Stomach (tissue), 4 donors: ENCODE measurements around the gene STK33.

ENCODE experiments used
- CTCF ChIP-seq, 7 experiments: fragments of 450-650 bp in 4 of 7; fragments of 200-600 bp in 3 of 7; sonication (generic) in 3 of 7; IDR thresholded peaks; one replicate each; pipeline ENCODE4 v1.5.1; 2016 to 2019; ENCODE audit warnings: antibody characterized with exemption in 7 of 7, control low read depth in 2 of 7, mild to moderate bottlenecking in 1 of 7
- POLR2A ChIP-seq, 4 donors: fragments of 450-650 bp; IDR thresholded peaks; one replicate each; pipeline ENCODE4 v1.6.1; 2016; ENCODE audit warnings: antibody characterized with exemption in 4 of 4, control low read depth in 2 of 4, mild to moderate bottlenecking in 1 of 4, moderate library complexity in 1 of 4

- TF ChIP-seq CTCF (IDR thresholded peaks at IDR 0.05) = no peak
- TF ChIP-seq POLR2A (IDR thresholded peaks at IDR 0.05) = no peak
Measured at GRCh38 chr11:8567602-8568198, 26.3 kb downstream of the STK33 start.
